GM12801 (cell line): ENCODE data around the gene RHEB.

Source experiments
- TF ChIP-seq, protein P1 (sequence below): IDR thresholded peaks from one replicate; pipeline ENCODE4 v1.5.1; 2011; ENCODE audit warnings: control low read depth; ENCODE audit not compliant: insufficient read length; ENCODE audit errors: extremely low read depth

The RHEB gene

DNA sequence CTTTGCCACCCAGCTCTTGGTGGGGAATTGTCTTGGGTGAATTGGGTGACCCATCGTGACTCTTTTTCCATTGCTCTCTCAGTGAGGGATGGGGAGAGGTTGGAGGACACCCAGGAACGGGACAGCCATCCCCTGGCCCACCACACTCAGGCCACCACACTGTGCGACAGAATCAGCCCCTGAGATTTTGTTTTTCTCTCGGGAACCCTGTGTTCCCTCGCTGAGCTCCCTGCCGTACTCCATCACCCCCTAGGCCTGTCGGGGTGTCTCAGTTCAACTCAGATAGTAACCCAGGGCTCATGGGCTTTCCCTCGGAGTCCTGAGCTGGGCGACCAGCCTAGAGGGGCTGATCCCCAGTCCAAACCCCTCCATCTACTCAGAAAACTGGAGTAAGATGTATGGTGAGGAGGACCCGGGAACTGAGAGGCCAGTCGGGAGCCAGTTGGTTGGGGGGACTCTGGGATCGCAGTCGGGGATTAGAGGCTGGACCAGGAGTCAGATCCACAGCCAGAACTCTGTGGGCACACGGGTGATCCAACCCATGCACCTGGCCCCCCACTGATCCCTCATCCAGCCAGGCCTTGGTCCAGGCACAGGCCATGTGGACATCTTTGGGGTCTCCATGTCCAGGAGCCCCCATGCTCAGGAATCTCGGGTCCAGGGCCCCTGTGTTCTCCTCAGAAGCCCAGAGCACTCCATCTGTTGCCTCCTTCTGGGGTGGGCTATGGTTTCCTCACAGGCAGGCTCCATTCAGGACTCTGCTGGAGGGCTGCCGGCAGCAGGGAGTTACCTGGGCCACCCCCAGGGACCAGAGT, 89.1 kb downstream of the RHEB start:
- TF ChIP-seq, protein P1, sequence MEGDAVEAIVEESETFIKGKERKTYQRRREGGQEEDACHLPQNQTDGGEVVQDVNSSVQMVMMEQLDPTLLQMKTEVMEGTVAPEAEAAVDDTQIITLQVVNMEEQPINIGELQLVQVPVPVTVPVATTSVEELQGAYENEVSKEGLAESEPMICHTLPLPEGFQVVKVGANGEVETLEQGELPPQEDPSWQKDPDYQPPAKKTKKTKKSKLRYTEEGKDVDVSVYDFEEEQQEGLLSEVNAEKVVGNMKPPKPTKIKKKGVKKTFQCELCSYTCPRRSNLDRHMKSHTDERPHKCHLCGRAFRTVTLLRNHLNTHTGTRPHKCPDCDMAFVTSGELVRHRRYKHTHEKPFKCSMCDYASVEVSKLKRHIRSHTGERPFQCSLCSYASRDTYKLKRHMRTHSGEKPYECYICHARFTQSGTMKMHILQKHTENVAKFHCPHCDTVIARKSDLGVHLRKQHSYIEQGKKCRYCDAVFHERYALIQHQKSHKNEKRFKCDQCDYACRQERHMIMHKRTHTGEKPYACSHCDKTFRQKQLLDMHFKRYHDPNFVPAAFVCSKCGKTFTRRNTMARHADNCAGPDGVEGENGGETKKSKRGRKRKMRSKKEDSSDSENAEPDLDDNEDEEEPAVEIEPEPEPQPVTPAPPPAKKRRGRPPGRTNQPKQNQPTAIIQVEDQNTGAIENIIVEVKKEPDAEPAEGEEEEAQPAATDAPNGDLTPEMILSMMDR: no peak

DNA sequence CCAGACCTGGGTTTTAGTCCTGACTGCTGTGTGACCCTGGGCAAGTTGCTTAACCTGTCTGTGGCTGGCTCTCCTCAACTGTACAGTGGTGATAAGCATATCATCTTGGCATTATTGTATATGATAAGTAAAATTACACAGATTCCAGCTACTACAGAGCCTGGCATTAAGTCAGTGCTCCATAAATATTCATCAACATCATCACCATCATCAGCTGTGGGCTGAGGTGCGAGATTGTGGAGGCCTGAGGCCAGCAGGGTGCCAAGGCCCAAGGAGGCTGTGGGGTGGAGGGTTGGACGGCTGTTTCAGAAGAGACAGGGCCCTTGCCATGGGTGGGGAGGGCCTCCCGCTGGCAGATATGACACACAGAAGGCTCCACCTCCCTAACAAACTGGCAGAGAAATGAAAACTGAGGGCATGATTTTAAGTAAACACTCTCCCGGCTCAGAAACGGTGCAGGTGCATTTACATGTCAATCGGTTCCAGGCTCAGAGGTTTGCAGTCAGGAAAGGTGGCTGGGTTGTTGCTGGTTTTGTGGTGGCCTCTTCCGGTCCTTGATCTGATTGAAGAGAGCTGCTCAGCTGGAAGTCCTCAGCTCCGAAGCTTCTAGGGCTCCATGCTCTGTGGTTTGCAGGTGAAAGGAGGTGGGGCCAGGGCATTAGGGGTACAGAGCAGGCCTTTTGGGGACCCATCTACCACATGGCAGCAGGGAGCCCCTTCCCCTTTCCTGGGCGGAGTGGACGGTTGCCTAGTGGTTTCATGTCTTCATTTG, 89.9 kb downstream of the RHEB start:
- TF ChIP-seq, protein P1: no peak

DNA sequence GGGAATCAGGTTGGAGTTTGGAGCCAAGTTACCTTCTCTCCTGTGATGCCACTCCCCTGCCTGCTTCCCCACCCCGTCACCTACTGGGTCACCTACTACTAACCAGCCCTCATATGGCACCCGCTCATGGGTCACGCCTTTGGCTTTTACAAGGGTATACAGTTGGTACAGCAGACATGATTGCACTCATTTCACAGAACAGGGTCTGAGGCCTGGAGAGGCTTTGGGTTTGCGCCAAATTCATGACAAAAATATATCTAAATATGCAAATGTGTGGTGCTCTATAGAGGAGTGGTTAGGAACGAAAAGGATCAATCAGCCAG, 90.5 kb downstream of the RHEB start:
- TF ChIP-seq, protein P1: no peak

DNA sequence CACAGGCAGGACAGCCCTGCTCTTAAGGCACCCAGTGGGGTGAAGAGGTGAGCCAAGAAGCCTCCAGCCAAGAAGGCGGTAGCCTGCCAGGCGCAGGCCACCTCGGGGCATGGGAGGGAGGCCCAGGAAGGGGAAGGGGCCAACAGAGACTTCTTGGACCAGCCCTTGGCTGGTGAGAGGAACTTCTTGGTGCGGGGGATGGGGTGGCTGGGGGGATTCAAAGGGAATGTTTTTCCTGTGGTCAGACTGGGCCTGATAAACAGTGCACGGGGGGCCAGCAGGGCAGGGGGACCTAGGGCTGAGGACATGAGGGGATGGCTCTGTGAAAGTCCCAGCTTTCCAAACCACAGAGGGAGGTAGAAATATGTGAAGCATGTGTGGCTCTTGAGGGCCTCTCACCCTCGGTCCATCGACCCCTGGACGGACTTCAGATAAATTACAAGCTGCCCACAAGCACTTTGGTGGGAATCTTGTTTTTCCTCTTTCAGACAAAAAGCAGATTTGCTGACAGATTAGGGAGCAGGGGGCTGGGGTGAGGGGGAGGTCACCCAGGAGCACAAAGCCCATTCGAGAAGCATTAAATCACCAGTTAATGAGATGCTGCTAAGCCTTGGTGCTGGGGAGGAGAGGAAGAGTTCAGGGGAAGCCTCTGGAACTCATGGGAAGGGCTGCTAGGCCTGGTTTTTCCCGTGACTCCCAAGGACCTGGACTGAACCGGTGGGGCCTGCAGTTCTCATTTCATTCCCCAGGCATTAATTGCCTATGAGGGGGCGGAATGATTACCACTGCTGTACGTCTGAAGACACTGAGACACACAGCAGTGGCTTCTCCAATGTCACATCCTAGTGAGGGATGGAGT, 91.1 kb downstream of the RHEB start:
- TF ChIP-seq, protein P1: no peak

DNA sequence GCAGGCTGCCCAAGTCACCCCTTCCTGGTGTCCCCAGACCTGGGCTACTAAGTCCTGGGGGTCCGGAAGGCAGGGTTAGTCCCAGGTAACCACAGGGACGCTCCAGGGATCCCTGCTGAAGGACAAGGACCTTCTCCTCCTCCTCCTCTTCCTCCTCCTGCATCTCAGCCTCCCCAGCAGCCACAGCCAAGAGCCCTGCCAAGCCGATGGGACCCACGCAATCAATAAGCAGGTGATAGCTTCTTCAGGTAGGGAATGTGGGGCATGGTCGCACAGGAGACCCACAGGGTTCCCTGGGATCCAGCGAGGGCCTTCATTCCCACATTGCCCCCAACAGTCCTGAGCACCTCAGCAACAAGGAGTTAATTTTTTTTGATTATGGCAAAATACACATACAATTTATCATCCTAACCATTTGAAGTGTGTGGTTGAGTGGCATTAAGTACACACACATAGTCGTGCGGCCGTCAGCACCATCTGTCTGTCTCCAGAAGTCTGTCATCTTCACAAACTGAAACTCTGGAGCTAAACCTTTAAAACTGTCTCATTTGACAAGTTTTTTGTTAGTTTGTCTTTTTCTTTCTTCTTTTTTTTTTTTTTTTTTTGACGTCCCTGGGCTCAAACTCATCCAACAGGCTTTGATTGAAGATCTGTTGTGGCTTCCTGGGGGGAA, 91.9 kb downstream of the RHEB start:
- TF ChIP-seq, protein P1: no peak

DNA sequence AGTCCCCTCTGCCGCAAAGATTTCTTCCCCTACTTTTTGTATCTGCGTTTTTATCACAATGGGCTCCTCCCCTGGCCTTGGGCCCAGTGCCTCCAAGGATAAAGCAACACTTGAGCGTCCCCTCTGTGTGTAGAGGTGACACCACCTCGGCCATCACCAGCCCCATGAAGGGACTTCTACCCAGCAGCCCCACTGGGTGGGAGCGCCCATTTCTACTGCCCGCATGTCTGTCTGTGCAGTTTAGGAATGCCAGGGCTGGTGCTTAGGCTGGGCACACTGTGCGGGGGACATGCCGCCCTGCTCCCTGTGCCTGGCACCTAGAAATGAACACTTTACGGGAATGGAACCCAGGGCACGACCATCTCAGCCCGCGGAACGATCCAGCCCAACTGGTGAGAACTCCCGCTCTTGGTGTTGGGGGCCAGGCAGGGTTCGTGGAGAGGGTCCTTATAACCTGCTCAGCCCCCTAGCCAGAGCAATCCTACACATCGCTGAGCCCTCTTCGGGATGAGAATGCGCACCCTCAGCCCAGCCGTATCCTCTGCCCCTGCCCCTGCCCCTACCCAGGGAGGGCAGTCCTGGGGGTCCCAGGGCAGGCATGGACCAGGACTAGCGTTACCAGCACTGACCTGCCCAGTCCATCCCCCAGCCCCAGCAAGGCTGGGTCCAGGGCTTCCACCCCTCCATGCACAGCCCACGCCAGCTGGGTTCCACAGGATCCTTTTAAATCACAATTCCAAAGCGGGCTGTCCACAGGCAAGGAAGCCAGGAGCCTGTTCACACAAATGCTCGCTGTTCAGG, 92.6 kb downstream of the RHEB start:
- TF ChIP-seq, protein P1: no peak
